PFSK-1 (cell line): Measurements from ENCODE around the gene PLAC1.

Experiments used
- FOXP2 ChIP-seq: optimal IDR thresholded peaks from 2 replicates; pipeline ENCODE3; 2011; ENCODE audit warnings: borderline replicate concordance, control low read depth, inconsistent platforms; ENCODE audit not compliant: insufficient read depth; ENCODE audit errors: extremely low read length, extremely low read depth
- POLR2AphosphoS5 ChIP-seq: IDR thresholded peaks from 2 replicates; pipeline ENCODE4 v1.6.1; 2012; ENCODE audit warnings: low read depth, mild to moderate bottlenecking, control low read depth, low read length, moderate library complexity
- REST ChIP-seq, 2 experiments: IDR thresholded peaks; 2 replicates each; pipeline versions ENCODE4 v1.6.1 to v1.8.0; 2011 to 2012; ENCODE audit warnings: low read depth in 2 of 2, low read length in 2 of 2, control low read depth in 1 of 2, inconsistent platforms in 1 of 2, mild to moderate bottlenecking in 1 of 2, moderate library complexity in 1 of 2; ENCODE audit not compliant: insufficient read depth in 1 of 2
- SIN3A ChIP-seq: IDR thresholded peaks from 2 replicates; pipeline ENCODE4 v1.6.1; 2012; ENCODE audit warnings: mild to moderate bottlenecking, low read length, moderate library complexity, borderline replicate concordance; ENCODE audit not compliant: insufficient read depth
- TAF1 ChIP-seq: IDR thresholded peaks from 2 replicates; pipeline ENCODE4 v1.6.1; 2012; ENCODE audit warnings: low read length, control low read depth, borderline replicate concordance; ENCODE audit not compliant: insufficient read depth

GRCh38 chrX:134603806-134604700, 54.2 kb downstream of the PLAC1 start:
- no peak for TF ChIP-seq POLR2AphosphoS5
- no peak for TF ChIP-seq SIN3A
- no peak for TF ChIP-seq TAF1
- no peak for TF ChIP-seq REST (IDR thresholded peaks at IDR 0.05; ENCODE audit: insufficient read depth in 1 of 2, low read depth in 2 of 2, low read length in 2 of 2)
- TF ChIP-seq FOXP2 = no peak
